ENCODE measurements around the gene KREMEN1. TPM values are rescaled to one million over a fixed set of nuclear protein-coding genes. Genes with fewer than 3 reads are reported as not detected.

The KREMEN1 gene
- total and polyA plus RNA-seq, 10 of the 15 experiments (the other 5 are each of a cell fraction or from before 2014, with no cell fraction given): 0.10 to 2.5 (median 0.20) TPM; not detected in 1

GRCh38 chr22:29128891-29129807 is 56.3 kb downstream of the KREMEN1 start:
- Histone ChIP-seq H3K4me1 (ENCODE audit: control insufficient read depth, insufficient read depth, low read length) (no peaks in the 10 kb centered on the region), H3K4me3 (no peak overlapping the region), H3K27me3 (replicated peaks in 1 of 2; ENCODE audit: control insufficient read depth in 2 of 2, insufficient read depth in 2 of 2, low read length in 1 of 2) (no peaks in the 10 kb centered on the region), H3K36me3 (ENCODE audit: control insufficient read depth in 2 of 2, insufficient read depth in 2 of 2, low read length in 1 of 2) (no peaks in the 10 kb centered on the region), H2AFZ (ENCODE audit: control insufficient read depth, low read depth, low read length) (no peak overlapping the region), H3K27ac (ENCODE audit: control insufficient read depth, insufficient read depth) (no peak overlapping the region), H3K9me3 (replicated peaks; ENCODE audit: control insufficient read depth, insufficient read depth, low read length) (no peaks in the 10 kb centered on the region), H3K9ac (ENCODE audit: control insufficient read depth, insufficient read depth, low read length) (no peak overlapping the region), H3K4me2 (ENCODE audit: control insufficient read depth, insufficient read depth) (no peak overlapping the region), H4K20me1 (ENCODE audit: control insufficient read depth, insufficient read depth) (no peaks in the 10 kb centered on the region), H3K79me2 (ENCODE audit: control insufficient read depth, insufficient read depth, low read length) (no peaks in the 10 kb centered on the region)
- ChIA-PET POLR2A (interaction anchor here (0.6 to 0.8 kb wide), 2 partner anchors 17 to 365 kb away, joined by 3 to 4 read pairs; no protein-coding TSS in a partner anchor), CTCF (no interaction called here), RAD21 (ENCODE audit: unreplicated experiment) (no interaction called here), SMC1A (ENCODE audit: uncharacterized antibody, unreplicated experiment) (interaction anchor here (1.6 kb wide), 1 partner anchor 13 kb away, joined by 3 read pairs; no protein-coding TSS in a partner anchor)
- ATAC-seq (no peak), FAIRE-seq (no peak), DNase-seq (ENCODE audit: low read depth, low spot score) (no peak)
- intact Hi-C loops (cut with micrococcal nuclease; ENCODE audit: unreplicated experiment) (no loop called here), in situ Hi-C loops (cut with MboI) (no loop called here)
- WGBS (ENCODE audit: insufficient coverage, insufficient replicate concordance, low lambda C conversion rate, missing lambda C conversion rate): 34% methylated on average over 13 of the region's 13 CpGs
- TF ChIP-seq MYB (IDR thresholded peaks at IDR 0.05; ENCODE audit: borderline replicate concordance, low read depth, low read length) (no peak), NR2F1 (conservative IDR thresholded peaks at IDR 0.05) (no peak), FOXK2 (IDR thresholded peaks at IDR 0.05) (no peak), NR2C1 (IDR thresholded peaks at IDR 0.05) (no peak), ZBTB4 (CRISPR knock-in tag; IDR thresholded peaks at IDR 0.05) (no peak)
- BruUV-seq (replicated peaks): no TSS peak
